Gastroesophageal sphincter (tissue), 3 donors: ENCODE results near the gene MED22.

Source experiments
- EP300 ChIP-seq: sonication (generic); formaldehyde crosslinking; IDR thresholded peaks from one replicate; pipeline ENCODE4 v1.6.1; 2017; ENCODE audit warnings: antibody characterized with exemption, mild to moderate bottlenecking
- POLR2A ChIP-seq, 2 donors: fragments of 450-650 bp; IDR thresholded peaks; one replicate each; pipeline ENCODE4 v1.6.1; 2017; ENCODE audit warnings: antibody characterized with exemption in 2 of 2, mild to moderate bottlenecking in 2 of 2, moderate library complexity in 1 of 2
- POLR2AphosphoS5 ChIP-seq: sonication (generic); formaldehyde crosslinking; IDR thresholded peaks from one replicate; pipeline ENCODE4 v1.6.1; 2017; ENCODE audit warnings: antibody characterized with exemption
- TF ChIP-seq, protein P1 (sequence below), 4 experiments: fragments of 200-600 bp in 2 of 4; fragments of 450-650 bp in 2 of 4; sonication (generic) in 1 of 4; IDR thresholded peaks; one replicate each; pipeline ENCODE4 v1.5.1; 2017 to 2019; ENCODE audit warnings: antibody characterized with exemption in 4 of 4, mild to moderate bottlenecking in 2 of 4, moderate library complexity in 2 of 4

DNA sequence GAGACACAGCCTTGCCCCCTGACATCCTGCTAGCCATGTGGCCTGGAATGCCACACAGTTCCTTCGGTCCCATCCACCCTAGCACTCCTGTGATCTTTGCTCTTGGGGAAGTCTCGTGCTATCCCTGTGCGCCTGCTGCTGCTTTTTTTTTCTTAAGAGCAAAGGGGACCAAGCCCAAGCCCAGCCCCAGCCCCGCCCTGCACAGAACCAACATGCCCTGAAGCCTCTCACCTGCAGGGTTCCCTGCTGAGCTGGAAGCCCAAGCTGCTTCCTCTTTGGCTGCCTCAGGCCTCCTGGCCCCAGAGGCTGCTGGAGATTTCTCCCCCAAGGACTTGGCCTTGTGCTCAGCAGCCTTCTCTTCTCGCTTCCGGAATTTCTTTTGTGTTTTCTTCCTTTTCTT lies 13.8 kb downstream of the MED22 start:
- TF ChIP-seq POLR2A (IDR thresholded peaks at IDR 0.05) (no peak), EP300 (no peak), POLR2AphosphoS5 (no peak)
- TF ChIP-seq, protein P1, sequence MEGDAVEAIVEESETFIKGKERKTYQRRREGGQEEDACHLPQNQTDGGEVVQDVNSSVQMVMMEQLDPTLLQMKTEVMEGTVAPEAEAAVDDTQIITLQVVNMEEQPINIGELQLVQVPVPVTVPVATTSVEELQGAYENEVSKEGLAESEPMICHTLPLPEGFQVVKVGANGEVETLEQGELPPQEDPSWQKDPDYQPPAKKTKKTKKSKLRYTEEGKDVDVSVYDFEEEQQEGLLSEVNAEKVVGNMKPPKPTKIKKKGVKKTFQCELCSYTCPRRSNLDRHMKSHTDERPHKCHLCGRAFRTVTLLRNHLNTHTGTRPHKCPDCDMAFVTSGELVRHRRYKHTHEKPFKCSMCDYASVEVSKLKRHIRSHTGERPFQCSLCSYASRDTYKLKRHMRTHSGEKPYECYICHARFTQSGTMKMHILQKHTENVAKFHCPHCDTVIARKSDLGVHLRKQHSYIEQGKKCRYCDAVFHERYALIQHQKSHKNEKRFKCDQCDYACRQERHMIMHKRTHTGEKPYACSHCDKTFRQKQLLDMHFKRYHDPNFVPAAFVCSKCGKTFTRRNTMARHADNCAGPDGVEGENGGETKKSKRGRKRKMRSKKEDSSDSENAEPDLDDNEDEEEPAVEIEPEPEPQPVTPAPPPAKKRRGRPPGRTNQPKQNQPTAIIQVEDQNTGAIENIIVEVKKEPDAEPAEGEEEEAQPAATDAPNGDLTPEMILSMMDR (IDR thresholded peaks at IDR 0.05): no peak
